AG04449 (cell line): Measurements from ENCODE around the gene AP2B1.
A peak's percentile ranks its signal among the peaks of the same experiment; 100 is the strongest.

Experiments used
- CTCF ChIA-PET: fragments of 350-600 bp; formaldehyde crosslinking; extraction: SDS; loops from one replicate; lab custom pipeline; 2021; ENCODE audit warnings: antibody characterized with exemption; lab: Yijun Ruan, JAX
- POLR2A ChIA-PET: fragments of 400-600, 350-600 bp; formaldehyde crosslinking; extraction: SDS; loops from one replicate; lab custom pipeline; 2020; ENCODE audit warnings: antibody characterized with exemption, inconsistent platforms; lab: Yijun Ruan, JAX
- DNase-seq: peaks from one replicate; pipeline ENCODE4 v3.0.0-alpha.2; 2010; ENCODE audit warnings: low read depth, low spot score
- H3K4me3 ChIP-seq: 2 replicates; pipeline ENCODE4 v1.5.1; 2011; ENCODE audit warnings: low read depth, mild to moderate bottlenecking, control low read depth, low read length
- CTCF ChIP-seq: IDR thresholded peaks from one replicate; pipeline ENCODE4 v1.5.1; 2011; ENCODE audit warnings: mild to moderate bottlenecking, moderate library complexity, low read length, control low read depth, inconsistent platforms; ENCODE audit not compliant: insufficient read depth; ENCODE audit errors: missing control alignments

The AP2B1 gene

DNA sequence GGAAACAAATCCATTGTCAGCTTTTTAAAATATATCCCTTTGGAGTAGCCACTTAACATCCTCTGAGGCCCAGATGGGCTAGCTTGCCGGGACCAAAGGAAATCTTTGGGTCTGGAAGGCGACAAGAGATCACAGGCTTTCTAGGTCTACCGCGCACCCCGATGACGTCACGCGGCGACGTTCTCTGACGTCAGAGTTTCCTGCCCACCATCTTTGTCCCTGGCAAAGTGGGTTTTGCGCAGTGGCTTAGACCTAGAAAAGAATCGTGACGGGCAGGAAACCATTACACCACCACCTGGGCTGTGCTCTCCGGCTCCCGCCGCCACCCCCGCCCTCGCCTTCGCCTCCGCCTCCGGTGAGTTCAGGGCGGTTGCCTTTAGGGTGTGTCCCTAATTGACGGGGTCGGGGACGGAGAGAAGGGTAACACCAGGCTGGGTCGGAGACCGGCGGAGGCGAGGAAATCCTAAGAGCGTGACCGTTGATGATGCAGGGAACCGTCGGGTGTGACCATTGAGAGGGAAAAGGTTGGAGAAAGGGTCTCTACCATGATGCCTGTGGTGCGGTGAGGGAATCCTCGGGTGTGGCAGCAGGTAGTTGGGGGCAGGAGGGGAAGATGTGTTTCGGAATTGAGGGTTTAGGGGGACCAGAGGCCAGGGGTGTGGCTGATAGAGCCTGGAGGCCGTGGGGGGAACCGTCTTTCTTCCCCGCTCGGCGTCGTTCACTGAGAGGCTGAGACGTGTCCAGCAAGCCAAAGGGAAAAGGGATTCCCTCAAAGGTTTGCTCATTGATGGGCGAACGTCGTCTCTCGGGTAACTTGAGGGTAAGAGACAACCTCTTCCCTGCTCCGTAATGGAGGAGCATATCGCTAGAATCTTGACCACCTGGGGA is at the start of gene AP2B1:
Gene AP2B1 (plus strand): TSS at position 249 of the 888 bp plus-strand sequence. CDS start 6,709 bp downstream, outside the sequence.
- ChIA-PET POLR2A (interaction anchor here (0.7 to 1.5 kb wide), 2 partner anchors 9 to 322 kb away, joined by 3 to 18 read pairs; partner anchors contain the start of gene PEX12), CTCF (interaction anchor here (0.7 to 1.3 kb wide), 3 partner anchors 10 to 14 kb away, joined by 3 to 4 read pairs (median 3); no protein-coding TSS in a partner anchor)
- TF ChIP-seq CTCF = no peak
- peak; percentile 77 for DNase-seq
- peak within 1 kb of the TSS; percentile 96 for H3K4me3 ChIP-seq

DNA sequence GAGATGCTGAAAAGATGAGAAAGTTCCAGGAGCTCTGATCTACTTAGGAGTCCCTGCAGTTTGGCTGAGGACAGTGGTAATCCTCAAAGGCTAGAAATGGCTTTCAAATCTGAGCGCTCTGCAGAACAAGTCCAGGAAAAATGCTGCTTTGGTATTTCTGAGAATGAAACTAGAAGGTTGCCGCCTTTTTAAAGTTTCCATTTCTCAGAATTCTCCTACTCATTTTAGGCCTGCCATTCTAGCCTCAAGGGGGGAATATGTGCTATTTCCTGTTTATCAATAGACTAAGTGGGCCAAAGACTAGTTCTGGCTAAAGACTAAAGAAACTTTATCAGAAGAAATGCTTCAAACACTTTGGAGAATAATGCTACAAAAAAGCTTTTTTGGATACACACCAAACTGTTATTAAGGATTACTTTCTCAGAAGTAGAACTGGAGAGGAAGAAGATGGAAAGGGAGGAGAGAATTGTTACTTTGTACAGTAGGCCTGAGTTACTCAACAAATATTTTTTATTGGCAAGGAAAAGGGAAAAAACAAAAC is 49.5 kb upstream of the AP2B1 start, which contains the start of gene SLFN12L:
Gene SLFN12L (minus strand): TSS at position 78 of the 541 bp plus-strand sequence. CDS start 15,314 bp downstream, outside the sequence.
- CTCF ChIA-PET = interaction anchor here (0.8 to 15.0 kb wide), 18 partner anchors 10 to 417 kb away, joined by 3 to 455 read pairs (median 4); partner anchors contain the start of genes RAD51D, SLFN11 and UNC45B
- no peak within 1 kb of the TSS for H3K4me3 ChIP-seq

GRCh38 chr17:35539659-35540026 is 47.5 kb upstream of the AP2B1 start:
- POLR2A ChIA-PET = no interaction called here
- CTCF ChIA-PET = interaction anchor here (0.6 to 15.0 kb wide), 24 partner anchors 8 to 1086 kb away, joined by 3 to 455 read pairs (median 4); no protein-coding TSS in a partner anchor
- no peak for TF ChIP-seq CTCF
- H3K4me3 ChIP-seq = no peak overlapping the region
- no peak for DNase-seq

More for the DNA sequence above, 49.5 kb upstream of the AP2B1 start, which contains the start of gene SLFN12L:
- POLR2A ChIA-PET = no interaction called here
- DNase-seq = no peak
- TF ChIP-seq CTCF = no peak

DNA sequence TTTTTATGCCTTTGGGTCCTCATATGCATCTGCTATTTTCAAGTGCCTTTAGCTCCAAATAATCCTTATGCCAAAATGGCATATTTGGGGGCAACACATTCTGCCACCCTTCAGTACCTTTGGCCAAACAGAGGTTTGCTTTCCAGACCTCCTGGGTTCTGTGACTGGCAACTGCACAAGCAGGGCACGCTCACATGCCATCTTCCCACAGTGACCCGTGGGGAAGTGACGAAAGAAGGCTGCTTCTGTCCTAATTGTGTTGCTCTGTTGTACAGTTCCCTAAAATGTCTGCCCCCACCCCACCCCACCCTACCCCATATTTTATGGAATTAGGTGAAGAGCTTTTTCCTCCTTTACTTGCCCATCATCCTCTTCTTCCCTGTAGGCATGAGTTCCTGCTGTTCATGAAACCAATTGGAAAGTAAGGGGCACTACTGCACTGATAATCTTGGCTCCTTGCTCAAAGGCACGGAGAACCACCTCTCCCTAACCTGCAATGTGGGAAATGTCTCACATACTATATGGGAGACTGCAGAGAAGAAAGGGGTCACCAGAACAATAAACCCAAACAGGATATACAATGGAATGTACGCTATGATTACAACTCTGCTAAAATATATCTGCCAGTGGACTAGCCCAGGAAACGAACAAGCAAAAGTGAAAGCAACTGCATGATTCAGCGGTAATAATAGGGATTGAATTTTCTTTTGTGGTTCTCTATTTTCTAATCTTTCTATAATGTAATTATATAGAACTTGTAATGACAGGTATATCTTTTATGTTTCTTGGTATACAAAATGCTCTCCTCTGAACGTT is 46.3 kb upstream of the AP2B1 start:
- no peak for DNase-seq
- POLR2A ChIA-PET = no interaction called here
- TF ChIP-seq CTCF = no peak
- H3K4me3 ChIP-seq = no peak overlapping the region; the same call in 1 of the 2 replicates
- CTCF ChIA-PET = interaction anchor here (0.6 to 15.0 kb wide), 8 partner anchors 9 to 374 kb away, joined by 3 to 455 read pairs (median 4); no protein-coding TSS in a partner anchor

DNA sequence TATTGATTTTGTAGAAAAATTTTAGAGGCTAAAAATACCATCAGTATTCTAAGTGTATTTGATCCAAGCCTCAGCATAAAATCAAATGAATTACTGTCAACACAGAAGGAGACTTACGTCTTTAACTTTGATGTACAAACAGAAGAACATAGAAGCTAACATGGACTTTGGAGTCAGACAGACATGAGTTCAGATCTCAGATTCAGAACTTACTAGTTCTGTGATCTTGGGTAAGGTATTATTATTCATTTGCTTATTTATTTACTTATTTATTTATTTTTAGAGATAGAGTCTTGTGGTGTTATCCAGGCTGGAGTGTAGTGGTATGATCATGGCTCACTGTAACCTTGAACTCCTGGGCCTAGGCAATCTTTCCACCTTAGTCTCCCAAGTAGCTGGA is 45.7 kb upstream of the AP2B1 start:
- DNase-seq = no peak
- no peak for TF ChIP-seq CTCF
- ChIA-PET POLR2A (no interaction called here), CTCF (interaction anchor here (0.7 to 15.0 kb wide), 3 partner anchors 8 to 230 kb away, joined by 3 to 455 read pairs (median 12); no protein-coding TSS in a partner anchor)
- no peak overlapping the region for H3K4me3 ChIP-seq
